Choroid plexus epithelial cell (primary cell): ENCODE data around the gene SLC32A1.

ENCODE experiments used
- DNase-seq: peaks from one replicate; pipeline ENCODE4 v3.0.0-alpha.2; 2010; ENCODE audit warnings: low read depth
- H3K4me3 ChIP-seq: 2 replicates; pipeline ENCODE4 v1.5.1; 2011; ENCODE audit warnings: low read depth, mild to moderate bottlenecking, control low read depth, low read length, moderate library complexity
- CTCF ChIP-seq: conservative IDR thresholded peaks from 2 replicates; pipeline ENCODE4 v1.5.1; 2011; ENCODE audit warnings: low read depth, mild to moderate bottlenecking, control low read depth, inconsistent platforms, low read length, moderate library complexity

SLC32A1 gene

GRCh38 chr20:38754924-38755323, 30.6 kb downstream of the SLC32A1 start:
- H3K4me3 ChIP-seq = no peak overlapping the region
- no peak for DNase-seq
- no peak for TF ChIP-seq CTCF

- no peak for DNase-seq
- TF ChIP-seq CTCF = no peak
- H3K4me3 ChIP-seq = no peak overlapping the region
Observed at GRCh38 chr20:38755324-38755910, 31.1 kb downstream of the SLC32A1 start.

- DNase-seq = peak; percentile 41
- no peak for TF ChIP-seq CTCF
- H3K4me3 ChIP-seq = no peak overlapping the region
Observed at GRCh38 chr20:38757145-38757775, 33.0 kb downstream of the SLC32A1 start.

GRCh38 chr20:38759106-38759505, 34.8 kb downstream of the SLC32A1 start:
- TF ChIP-seq CTCF = no peak
- no peak overlapping the region for H3K4me3 ChIP-seq
- DNase-seq = no peak

GRCh38 chr20:38760978-38761377, 36.7 kb downstream of the SLC32A1 start:
- no peak for DNase-seq
- no peak for TF ChIP-seq CTCF
- H3K4me3 ChIP-seq = no peak overlapping the region

- DNase-seq = no peak
- no peak for TF ChIP-seq CTCF
- no peak overlapping the region for H3K4me3 ChIP-seq
Observed at GRCh38 chr20:38762174-38762573, 37.9 kb downstream of the SLC32A1 start.

- DNase-seq = no peak
- no peak for TF ChIP-seq CTCF
- no peak overlapping the region for H3K4me3 ChIP-seq
Observed at GRCh38 chr20:38763616-38764015, 39.3 kb downstream of the SLC32A1 start.
